GM19463 (cell line): ENCODE data around the gene EPHA6.
"Not testable (repeated sequence)": the region's sequence is repeated elsewhere in the genome, so short reads cannot be mapped to it uniquely, and the experiment has no call there.

Source experiments
- ATAC-seq: cut with Tn5 transposase; IDR thresholded peaks from one replicate; pipeline ENCODE4 v1.9.1; 2021; ENCODE audit warnings: mild to moderate bottlenecking, moderate library complexity; ENCODE audit not compliant: unreplicated experiment

EPHA6 gene

DNA sequence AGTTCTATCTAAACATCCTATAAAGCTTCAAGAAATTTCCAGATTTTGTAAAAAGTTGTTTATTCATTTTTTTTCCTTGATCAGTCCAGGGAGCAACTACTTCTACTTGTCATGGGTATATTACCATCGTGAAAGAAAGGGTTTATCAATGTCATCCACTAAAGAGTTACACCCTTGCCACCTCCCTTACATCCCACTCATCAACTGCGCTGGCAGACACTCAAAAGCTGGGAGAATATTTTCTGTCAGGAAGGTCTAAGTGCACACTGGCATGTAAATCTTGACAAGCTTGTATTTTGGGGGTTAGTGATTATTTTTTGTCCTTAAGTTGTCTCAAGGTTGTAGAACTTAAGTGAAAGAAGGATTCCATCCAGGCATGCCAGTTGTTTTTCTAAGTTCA is 761.8 kb downstream of the EPHA6 start:
- ATAC-seq, result no peak

- ATAC-seq, result peak; percentile 60
Measured at GRCh38 chr3:97579365-97579764, 765.0 kb downstream of the EPHA6 start.

- no peak for ATAC-seq
Measured at GRCh38 chr3:97610626-97611025, 796.2 kb downstream of the EPHA6 start.

DNA sequence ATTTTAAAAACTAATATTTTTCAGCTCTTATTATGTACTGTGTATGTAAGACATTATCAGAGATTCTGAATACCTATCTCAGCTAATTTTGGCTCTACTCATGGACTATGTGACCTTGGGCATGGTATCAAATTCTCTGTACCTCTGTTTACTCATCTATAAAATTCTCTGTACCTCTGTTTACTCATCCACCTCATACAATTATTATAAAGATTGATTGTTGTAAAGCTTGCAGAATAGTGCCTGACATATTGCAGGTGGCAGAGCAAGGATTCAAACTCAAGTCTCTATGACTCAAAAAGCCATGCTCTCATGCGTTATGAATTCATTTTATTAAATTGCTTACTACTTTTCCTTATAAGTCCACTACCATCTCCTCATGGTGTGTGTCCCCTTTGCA is 798.2 kb downstream of the EPHA6 start:
- no peak for ATAC-seq

- no peak for ATAC-seq
Measured at GRCh38 chr3:97613139-97613538, 798.7 kb downstream of the EPHA6 start.

DNA sequence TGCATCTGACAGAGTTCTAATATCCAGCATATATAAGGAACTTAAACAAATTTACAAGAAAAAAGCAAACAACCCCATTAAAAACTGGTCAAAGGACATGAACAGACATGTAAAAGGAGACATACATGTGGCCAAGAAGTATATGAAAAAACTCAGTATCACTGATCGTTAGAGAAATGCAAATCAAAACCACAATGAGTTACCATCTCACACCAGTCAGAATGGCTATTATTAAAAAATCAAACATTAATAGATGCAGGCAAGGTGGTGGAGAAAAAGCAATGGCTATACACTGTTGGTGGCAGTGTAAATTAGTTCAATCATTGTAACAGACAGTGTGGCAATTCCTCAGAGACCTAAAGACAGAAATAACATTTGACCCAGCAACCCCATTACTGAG is 806.1 kb downstream of the EPHA6 start:
- ATAC-seq, result not testable (repeated sequence)

DNA sequence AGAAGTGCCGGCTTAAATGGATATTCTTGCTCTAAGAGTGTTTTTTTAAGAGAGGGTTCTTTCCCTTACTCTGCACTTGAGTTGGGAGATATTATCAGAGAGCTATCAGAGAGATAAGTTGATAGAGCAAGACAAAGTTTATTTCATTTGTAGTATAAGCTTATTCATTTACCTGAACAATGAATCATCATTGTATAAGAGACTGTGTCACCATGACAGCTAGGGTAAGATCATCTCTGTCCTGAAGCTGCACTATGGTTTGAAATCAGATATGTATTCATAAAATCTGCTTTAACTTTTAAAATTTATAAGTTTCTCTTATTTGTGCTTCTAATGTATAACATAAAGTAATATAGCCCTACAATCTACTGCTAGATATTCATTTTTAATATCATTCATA is 822.1 kb downstream of the EPHA6 start:
- ATAC-seq, result no peak

DNA sequence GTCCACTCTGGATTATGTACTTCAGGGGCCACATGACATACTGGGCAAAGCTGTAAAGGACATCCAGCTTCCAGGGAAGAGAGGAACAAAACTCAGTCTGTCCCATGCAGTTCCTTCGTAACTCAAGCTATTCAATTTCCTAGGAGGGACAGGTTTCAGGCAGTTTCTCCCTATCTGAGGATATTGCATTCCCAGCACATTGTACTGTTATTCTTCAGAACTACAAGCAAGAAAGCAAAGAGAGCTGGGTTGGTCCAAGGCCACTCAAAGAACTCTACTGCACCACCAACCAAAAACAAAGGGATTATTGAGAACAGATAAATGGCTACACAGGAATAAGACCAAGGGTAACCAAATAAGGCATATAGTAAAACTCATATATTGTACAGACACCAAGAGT is 832.5 kb downstream of the EPHA6 start:
- no peak for ATAC-seq

DNA sequence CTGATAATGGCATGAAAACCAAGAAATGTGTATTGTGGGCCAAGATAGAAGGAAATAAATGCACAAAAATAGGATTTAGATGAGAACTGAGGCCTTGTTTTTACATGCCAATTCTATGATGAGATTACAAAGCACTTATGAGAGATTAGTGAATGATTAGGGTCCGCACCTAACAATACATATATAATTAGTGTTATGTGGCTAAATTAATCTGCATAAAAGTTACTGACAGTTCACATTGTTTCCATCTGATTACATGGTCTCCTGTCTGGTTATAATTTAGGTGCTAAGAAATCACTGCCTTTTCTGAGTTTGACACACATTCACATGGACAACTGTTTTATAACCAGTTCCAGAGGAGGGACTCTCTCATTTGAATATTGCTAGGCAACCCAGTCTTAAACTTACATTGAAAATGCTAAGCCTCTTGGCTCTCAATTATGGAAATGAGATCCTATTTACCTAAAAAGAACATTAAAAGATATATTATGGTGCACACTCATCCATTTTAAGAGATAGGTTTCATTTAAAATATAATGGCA is 833.1 kb downstream of the EPHA6 start:
- no peak for ATAC-seq

DNA sequence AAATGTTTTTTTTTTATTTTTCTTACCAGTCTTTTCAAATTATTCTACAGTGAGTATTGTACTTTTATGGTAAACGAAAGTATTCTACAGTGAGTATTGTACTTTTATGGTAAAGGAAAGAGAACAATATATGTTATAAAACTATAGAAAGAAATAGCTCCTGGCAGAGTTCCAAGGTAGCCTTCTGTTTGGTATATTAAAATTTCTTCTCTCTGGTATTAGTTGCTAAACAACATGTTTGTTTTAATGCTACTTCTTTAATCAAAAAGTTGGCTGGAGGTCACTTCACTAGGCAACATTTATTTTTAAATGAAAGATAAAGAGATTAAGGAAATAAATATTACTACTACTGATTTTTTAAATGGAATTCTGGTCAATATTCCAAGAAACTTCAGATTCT is 841.6 kb downstream of the EPHA6 start:
- ATAC-seq, result no peak

- ATAC-seq, result no peak
Measured at GRCh38 chr3:97656638-97657037, 842.2 kb downstream of the EPHA6 start.

- ATAC-seq, result no peak
Measured at GRCh38 chr3:97658668-97659285, 844.4 kb downstream of the EPHA6 start.

DNA sequence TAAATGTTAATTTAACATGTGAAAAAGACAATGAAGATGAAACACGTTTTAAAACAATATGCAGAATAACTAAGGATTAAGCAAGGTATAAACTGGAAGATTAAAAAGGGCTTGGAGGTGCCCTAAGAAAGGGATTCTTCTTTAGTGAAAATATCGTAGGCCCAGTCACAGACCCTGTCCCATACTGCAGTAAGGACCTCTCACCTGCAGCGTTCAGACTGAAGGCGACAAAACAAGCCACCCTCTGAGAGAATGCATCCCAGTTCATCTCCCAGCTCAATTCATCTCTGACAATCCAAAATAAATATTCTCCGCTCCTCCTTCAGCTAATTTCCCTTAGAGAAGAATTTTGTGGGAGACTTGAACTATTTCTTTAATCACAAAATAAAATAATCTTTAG is 847.9 kb downstream of the EPHA6 start:
- no peak for ATAC-seq

DNA sequence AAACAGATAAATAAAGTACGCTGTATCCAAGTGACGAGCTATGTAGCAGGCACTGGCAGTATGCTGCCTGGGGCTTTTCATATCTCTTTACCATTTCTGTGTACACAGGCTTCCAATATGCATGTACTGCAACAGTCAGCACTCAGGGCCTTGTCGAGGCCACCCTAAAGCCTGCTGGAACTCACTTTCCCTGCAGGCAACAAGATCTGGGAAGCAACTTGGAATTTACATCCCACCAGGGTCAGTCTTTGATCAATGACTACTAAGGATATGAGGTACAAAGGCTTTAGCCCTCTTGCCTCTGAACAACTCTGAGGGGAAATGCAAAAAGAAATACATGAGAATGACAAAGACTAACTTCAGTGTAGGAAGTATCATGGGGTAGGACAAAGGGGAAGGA is 848.4 kb downstream of the EPHA6 start:
- ATAC-seq, result no peak

- no peak for ATAC-seq
Measured at GRCh38 chr3:97665896-97666295, 851.5 kb downstream of the EPHA6 start.

GRCh38 chr3:97670952-97671351 is 856.6 kb downstream of the EPHA6 start:
- ATAC-seq, result no peak

- ATAC-seq, result no peak
Measured at GRCh38 chr3:97673357-97673997, 859.1 kb downstream of the EPHA6 start.

DNA sequence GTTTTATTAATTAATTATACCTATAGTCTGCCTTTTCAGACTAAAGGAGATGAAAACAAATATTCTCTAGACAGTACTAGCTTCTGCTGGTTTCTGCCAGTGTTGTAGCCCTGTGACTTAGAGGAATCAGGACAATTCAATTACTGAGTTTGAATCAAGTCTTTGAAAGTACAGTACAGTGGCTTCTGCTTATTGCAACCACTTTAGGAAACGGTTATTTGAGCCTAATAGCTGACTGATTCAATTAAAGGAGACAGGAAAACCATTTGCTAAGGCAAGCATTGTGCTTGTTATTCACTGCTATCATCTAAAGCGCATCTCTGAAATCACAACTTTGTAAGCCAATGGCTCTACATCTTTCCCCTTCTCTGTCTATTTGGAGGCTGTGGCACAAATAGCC is 860.1 kb downstream of the EPHA6 start:
- no peak for ATAC-seq

GRCh38 chr3:97680210-97680609 is 865.8 kb downstream of the EPHA6 start:
- no peak for ATAC-seq

DNA sequence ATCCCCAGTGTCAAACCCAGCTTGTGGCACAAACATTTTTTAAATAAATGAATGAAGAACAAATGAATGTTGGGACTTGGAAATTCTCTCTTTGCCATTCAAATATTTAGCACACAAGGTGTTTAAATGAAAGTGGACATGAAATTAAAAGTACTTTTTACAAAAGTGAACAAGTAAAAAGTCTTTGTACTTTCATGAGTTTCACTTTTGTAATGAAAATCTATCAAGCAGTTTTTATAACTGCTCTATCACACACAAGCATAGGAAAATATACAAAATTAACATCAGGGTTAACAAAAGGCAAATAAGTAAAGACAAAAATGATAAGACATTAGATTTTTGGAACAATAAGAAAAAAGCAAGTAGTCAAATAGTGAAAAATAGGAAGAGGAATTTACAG is 866.3 kb downstream of the EPHA6 start:
- ATAC-seq, result no peak

DNA sequence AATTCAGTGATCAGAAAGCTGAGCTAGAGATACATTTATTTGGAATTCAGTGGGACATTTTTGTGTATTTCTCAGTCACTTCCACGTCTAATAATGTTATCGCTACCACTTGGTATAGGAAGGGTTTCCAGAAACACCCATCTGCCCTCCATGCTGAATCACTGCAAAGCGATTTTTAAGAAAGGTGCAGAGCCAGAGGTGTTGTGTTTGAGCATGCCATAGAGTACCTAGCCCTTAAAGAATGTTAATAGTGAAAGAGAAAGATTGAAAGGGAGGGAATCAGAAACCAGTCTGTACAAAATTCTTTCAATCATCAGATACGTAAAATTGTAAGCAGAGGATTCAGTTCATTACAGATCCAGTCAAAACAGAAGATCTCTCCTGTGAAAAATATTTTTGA is 870.1 kb downstream of the EPHA6 start:
- no peak for ATAC-seq

DNA sequence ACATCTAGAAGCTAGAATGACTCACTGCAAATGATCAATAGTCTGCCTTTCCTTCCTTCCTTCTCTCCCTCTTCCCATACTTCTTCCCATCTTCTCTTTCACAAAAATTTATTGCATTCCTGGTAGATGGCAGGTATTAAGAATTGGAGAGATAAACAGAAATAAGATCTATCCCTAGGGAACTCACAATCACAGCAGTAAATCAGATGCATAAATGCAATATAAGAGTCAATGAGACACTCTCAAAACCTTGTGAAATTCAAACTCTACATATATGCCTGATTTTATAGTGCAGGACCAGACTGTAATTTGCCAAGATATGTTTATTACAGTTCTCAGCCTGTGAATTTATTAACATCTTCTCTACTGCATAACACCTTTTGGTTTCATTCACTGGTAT is 871.9 kb downstream of the EPHA6 start:
- no peak for ATAC-seq

- ATAC-seq, result no peak
Measured at GRCh38 chr3:97687734-97688133, 873.3 kb downstream of the EPHA6 start.
